NOMO-1 (cell line): ENCODE measurements around the gene PPP1CA.

Experiments used
- DNase-seq, 2 experiments: peaks; one replicate each; lab custom pipeline; 2025; ENCODE audit not compliant: unreplicated experiment in 2 of 2; lab: John Stamatoyannopoulos, UW

PPP1CA gene

DNA sequence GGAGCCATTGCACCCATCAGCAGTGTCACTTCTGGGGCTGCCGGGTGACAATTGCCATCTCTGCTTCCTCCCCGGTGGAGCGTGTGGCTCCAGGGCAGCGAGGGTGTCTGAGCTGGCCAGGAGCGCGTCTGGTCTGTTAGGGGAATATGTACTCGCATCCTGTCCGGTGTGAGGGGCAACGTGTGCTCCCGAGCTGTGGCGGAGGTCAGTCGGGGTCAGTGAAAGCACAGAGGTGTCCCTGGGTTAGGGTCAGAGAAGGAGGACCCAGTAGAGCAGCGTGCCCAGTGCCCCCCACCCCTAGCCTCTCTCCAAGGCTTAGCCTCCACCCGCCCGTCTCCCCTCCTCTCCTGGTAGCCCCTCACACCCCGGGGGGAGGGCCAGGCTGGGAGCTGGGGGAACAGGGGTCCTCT is 29.7 kb downstream of the PPP1CA start:
- DNase-seq, result peak in 1 of 2 experiments; percentile 12

GRCh38 chr11:67371189-67371910 is 30.3 kb downstream of the PPP1CA start:
- peak; percentile 50 to 57 for DNase-seq

DNA sequence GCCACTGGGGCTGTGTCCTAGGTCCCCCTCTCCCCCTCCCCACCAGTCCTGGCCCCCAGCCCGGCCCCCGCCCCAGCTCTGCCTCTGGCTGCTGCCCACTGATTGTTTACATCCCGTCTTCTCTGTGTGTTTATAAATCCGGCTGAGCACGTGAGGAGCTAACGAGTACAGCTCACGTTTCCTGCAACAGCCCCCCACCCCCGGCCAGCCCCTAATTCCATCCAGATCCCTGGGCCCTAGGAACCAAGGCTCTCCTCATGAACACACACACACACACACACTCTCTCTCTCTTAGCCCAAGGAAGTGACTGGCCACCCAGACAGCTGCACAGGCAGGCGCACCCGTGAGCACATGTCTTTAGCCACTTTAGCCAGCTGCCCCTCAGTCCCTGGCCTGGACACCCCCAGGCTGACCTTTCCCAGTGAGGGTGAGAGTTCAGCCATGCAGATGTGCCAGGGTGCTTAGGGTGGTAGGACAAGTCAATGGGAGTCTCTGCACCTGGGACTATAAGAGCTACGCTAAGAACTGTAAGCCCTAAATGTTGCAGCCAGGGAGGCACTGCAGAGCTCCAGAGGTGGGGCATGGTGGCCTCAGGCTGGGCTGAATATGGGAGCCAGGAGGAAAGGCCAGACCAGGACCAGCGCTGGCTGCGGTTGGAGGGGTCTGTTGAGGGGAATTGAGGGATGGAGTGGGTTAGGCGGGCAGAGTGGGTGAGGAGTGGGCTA is 31.1 kb downstream of the PPP1CA start:
- no peak for DNase-seq

GRCh38 chr11:67369801-67370284 is 31.8 kb downstream of the PPP1CA start:
- DNase-seq, result no peak

DNA sequence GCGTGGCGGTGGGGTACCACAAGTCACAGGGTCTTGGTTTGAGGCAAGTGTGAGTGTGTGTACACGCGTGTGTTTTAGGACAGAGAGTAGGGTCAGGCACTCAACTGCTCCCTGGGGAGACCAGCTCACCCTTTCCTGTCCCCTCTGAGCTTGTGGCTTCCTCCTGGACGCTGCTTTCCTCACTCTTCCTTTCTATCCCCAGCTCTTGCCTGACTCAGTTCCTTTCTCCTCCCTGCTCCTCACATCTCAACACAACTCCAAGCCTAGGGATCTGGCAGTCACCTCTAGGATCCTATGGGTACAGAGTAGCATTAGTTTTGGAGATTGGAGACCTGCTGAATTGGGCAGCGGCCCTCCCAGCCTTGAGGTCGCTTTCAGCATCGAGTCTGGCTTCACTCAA is 32.4 kb downstream of the PPP1CA start:
- DNase-seq, result no peak

GRCh38 chr11:67368621-67369020 is 33.0 kb downstream of the PPP1CA start:
- DNase-seq, result no peak

DNA sequence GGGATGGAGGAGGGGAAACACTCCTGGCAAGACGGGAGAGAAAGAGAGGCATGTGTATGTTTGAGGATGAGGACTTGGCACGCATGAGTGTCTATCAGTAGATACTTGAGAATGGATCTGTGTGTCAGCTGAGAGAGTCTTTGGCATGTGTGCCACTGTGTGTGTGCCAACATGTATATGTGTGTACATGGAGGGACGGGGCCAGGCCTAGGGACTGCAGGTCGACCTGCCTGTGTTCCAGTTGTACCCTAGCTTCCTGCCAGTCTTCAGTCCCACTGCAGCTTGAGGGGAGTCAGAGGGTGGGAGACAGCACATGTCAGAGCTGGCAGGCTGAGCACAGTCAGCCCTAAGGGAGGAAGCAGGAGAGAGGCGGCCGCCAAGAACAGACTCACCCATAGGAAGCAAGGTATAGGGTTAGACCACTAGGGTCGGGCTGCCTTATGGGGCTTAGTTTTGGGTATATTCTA is 33.9 kb downstream of the PPP1CA start:
- DNase-seq, result no peak

GRCh38 chr11:67366961-67367760 is 34.5 kb downstream of the PPP1CA start:
- no peak for DNase-seq

DNA sequence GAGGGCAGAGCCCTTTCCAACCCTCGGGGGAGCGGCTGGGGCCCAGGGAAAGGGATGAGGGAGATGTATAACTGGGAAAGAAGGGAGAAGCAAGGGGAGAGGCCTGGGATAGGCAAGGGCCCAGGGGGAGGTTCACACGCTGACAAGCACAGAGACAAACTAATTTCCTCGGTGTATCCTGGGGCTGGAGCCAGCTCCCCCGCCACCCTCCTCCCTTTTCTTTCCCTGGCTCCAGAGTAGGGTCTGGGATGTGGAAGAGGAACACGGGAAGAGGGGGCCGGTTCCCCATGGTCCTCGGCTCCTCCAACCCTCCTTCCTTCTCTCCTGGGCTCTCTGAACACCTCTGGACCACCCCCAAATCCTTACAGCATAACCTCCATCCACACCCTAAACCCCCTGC is 35.1 kb downstream of the PPP1CA start:
- no peak for DNase-seq

DNA sequence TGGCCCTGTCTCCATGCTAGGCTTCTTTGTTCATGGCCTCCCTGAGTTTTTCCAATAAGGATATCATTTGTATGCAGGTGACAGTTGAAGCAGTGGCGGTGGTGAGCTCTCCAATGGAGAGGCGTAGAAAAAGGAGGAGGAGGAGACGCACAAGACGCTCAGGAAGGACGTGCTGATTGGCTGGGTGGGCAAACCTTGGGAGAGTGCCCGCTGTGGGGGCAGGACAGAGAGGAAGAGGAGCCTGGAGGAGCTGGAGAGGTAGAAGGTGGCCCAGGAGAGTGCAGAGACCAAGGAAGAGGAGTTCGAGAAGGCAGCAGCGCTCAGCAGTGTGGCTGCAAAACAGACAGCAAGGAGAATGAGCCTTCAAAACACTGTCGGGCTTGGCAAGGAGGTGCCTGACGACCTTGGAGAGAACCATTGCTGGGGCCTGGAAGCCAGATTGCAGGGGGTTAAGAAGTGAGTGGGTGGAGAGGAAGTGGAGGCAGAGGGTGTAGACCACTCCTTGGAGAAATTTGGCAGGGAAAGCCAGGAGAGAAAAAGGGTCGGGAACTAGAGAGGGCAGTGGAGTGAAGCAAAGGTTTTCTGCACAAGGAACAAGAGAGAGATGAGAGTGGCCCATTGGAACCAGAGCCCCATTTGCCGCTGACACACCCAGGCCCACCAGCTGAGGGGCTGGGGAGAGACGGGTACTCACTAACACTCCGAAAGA is 35.8 kb downstream of the PPP1CA start:
- DNase-seq, result no peak

DNA sequence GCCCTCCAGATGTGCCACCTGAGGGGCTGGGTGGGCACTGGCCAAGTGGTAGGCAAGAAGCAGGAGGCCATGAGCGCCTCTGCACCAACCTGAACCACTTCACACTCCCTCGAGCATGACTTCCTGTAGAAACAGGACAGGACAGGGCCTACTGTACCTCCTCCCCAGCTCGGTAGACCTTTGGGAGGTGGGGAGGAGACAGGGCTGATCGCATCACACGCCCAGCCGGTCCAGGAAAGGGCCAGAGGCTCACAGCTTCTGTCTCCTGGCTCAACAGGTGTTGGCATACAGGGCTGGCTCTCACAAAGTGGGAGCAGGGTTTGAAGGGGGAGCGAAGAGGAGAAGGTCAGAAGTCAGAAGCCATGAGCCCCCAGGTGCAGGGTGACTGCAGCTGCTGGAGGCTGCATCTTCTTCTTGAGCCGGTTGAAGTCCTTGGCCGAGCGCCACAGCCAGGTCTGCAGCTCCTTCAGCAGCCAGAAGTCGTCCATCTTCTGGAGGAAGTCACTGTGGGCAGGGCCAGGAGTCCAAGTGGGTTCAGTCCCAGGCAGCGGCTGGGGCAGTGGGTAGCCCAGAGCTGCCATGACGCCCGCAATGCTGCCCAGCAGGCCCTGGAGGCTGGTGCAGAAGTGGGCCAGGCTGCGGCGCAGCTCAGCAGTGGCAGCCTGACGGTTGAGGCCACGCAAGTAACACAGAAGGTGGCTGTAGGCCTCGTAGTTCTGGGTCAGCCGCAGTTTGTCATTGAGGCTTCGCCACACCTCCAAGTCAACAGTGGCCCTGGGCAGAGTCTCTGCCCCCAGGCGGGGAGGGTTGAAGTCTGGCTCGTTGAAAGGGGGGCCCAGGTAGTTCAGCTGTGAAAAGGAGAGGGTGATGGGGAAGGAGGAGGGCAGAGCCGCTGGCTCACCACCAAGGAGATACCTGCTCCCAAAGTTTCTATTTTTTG is 36.6 kb downstream of the PPP1CA start:
- DNase-seq, result no peak

GRCh38 chr11:67364169-67364568 is 37.5 kb downstream of the PPP1CA start:
- no peak for DNase-seq

DNA sequence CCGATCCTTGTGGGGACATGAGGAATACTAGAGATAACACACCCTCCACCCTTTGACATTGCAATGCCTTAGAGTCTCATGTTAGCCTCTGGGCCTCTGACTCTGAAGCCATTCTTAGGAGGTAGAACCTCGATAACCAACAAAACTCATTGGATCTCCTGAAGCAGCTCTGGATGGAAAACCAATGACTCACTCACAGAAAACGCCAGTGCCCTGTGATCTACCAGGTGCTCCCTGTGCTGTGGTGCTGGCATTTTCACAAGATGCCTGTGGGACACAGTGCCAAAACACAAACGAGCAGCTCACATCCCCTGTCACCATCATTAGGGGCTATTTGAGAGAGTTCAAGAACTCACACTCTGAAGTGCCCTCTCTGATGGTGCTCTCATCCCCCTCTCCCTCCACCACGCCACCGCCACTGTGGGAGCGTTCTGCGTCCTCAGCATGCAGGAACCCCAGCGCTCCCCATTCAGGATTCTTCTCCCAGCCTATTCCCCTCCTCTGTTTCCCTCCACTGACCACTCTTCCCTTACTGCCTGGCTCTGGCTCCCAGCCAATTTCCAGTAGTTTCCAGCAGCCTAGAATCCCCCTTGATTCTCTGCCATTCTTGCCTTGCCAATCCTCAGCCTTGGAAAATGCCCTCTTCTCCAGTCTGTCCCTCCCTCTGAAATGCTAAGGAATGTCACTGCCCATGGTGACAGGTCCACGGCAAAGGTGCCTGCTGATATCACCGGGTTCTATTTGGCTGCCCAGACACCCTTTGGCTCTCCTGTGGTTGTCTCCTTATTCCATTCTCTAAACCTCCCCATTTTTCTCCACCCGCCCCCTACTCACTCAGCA is 43.6 kb downstream of the PPP1CA start:
- DNase-seq, result no peak

GRCh38 chr11:67356864-67357561 is 44.6 kb downstream of the PPP1CA start:
- peak; percentile 79 to 81 for DNase-seq

GRCh38 chr11:67356387-67356863 is 45.2 kb downstream of the PPP1CA start:
- DNase-seq, result no peak

- DNase-seq, result no peak
Measured at GRCh38 chr11:67355794-67356386, 45.8 kb downstream of the PPP1CA start.

- DNase-seq, result no peak
Measured at GRCh38 chr11:67355023-67355793, 46.5 kb downstream of the PPP1CA start.
